Gastroesophageal sphincter (tissue), 4 donors: ENCODE data around the gene SFRP4. TPM values are rescaled to one million over a fixed set of nuclear protein-coding genes. Genes with fewer than 3 reads are reported as not detected.
A peak's percentile ranks its signal among the peaks of the same experiment; 100 is the strongest.

Experiments
- ATAC-seq: fragments of 150-250 bp; one replicate; pipeline ENCODE4 v1.9.1; 2016; ENCODE audit warnings: mild to moderate bottlenecking, moderate library complexity
- H3K27ac ChIP-seq, 4 donors: fragments of 200-600 bp; sonication (generic) in 3 of 4; 1 replicate in 3 of 4; 2 replicates in 1 of 4; pipeline ENCODE4 v1.5.1; 2016 to 2019
- H3K27me3 ChIP-seq: fragments of 200-600 bp; sonication (generic); one replicate; pipeline ENCODE4 v1.5.1; 2019
- H3K36me3 ChIP-seq, 2 donors: fragments of 200-600 bp; sonication (generic); one replicate each; pipeline ENCODE4 v1.5.1; 2019; ENCODE audit warnings: control low read depth in 1 of 2
- H3K4me1 ChIP-seq, 3 donors: fragments of 200-600 bp; sonication (generic); 1 replicate in 2 of 3; 2 replicates in 1 of 3; pipeline ENCODE4 v1.5.1; 2016 to 2019; ENCODE audit warnings: control low read depth in 2 of 3
- H3K4me3 ChIP-seq, 2 donors: fragments of 200-600 bp; sonication (generic); one replicate each; pipeline ENCODE4 v1.5.1; 2019; ENCODE audit warnings: mild to moderate bottlenecking in 1 of 2, moderate library complexity in 1 of 2
- H3K9me3 ChIP-seq, 3 donors: fragments of 200-600 bp; sonication (generic); one replicate each; pipeline ENCODE4 v1.5.1; 2017 to 2019; ENCODE audit warnings: control low read depth in 2 of 3
- EP300 ChIP-seq: sonication (generic); formaldehyde crosslinking; IDR thresholded peaks from one replicate; pipeline ENCODE4 v1.6.1; 2017; ENCODE audit warnings: antibody characterized with exemption, mild to moderate bottlenecking
- POLR2A ChIP-seq, 2 donors: fragments of 450-650 bp; IDR thresholded peaks; one replicate each; pipeline ENCODE4 v1.6.1; 2017; ENCODE audit warnings: antibody characterized with exemption in 2 of 2, mild to moderate bottlenecking in 2 of 2, moderate library complexity in 1 of 2
- POLR2AphosphoS5 ChIP-seq: sonication (generic); formaldehyde crosslinking; IDR thresholded peaks from one replicate; pipeline ENCODE4 v1.6.1; 2017; ENCODE audit warnings: antibody characterized with exemption
- WGBS, 2 donors: methylation state at CpG; one replicate each; pipeline ENCODE4 v1.1.5; 2018; ENCODE audit warnings: low coverage in 1 of 2; 5-methylcytosine and 5-hydroxymethylcytosine counted together
- total RNA-seq, 4 donors: library from RNA; depleted of rRNA; stranded (reverse); fragments of >200 nt; gene quantifications; one replicate each; pipeline ENCODE4 v1.1.0, GENCODE V29; 2016
- TF ChIP-seq, protein P1 (sequence below), 4 experiments: fragments of 200-600 bp in 2 of 4; fragments of 450-650 bp in 2 of 4; sonication (generic) in 1 of 4; IDR thresholded peaks; one replicate each; pipeline ENCODE4 v1.5.1; 2017 to 2019; ENCODE audit warnings: antibody characterized with exemption in 4 of 4, mild to moderate bottlenecking in 2 of 4, moderate library complexity in 2 of 4

Gene SFRP4
- total RNA-seq, 4 donors from 2014 or later, result 1.4 to 11.0 (median 5.1) TPM

DNA sequence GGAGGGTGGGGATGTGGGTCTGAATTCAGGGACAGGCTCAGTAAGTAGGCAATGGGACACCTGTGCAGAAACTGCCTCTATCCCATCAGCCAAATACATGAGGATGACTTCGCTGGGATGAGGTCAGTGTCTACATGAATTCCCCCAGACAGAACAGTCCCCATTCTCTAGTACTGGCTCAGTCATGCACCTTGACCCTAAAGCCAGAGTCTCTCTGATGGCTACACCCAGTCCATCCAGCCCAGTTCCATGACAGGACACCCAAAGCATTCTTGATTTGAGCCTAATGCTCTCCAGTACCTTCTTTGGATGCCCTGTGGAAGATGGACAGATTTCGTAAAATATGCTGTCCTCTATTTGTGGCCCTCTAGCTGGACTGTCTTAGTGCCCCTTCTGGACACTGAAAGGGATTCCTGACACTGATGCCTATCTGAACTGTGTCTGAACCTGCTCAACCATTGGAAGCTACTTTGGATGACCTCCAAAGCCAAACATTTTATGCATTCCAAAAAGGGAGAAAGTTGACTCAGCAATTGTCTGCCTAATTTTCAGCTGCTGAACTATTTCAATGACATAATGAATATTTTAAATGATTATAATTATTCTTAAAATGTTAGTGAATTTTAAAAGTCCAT is 14.6 kb downstream of the SFRP4 start:
- 60 to 100% methylated on average over 1 to 2 of the region's 2 CpGs for whole genome bisulfite sequencing, 2 donors
- peaks cover 0 to 14% (median 0%) of the 10 kb centered on the region in 3 donors for H3K4me1 ChIP-seq
- no peak for ATAC-seq
- no peak overlapping the region for H3K4me3 ChIP-seq
- no peaks in the 10 kb centered on the region for H3K27me3 ChIP-seq
- TF ChIP-seq EP300 (no peak), POLR2AphosphoS5 (no peak), POLR2A (IDR thresholded peaks at IDR 0.05) (no peak)
- TF ChIP-seq, protein P1, sequence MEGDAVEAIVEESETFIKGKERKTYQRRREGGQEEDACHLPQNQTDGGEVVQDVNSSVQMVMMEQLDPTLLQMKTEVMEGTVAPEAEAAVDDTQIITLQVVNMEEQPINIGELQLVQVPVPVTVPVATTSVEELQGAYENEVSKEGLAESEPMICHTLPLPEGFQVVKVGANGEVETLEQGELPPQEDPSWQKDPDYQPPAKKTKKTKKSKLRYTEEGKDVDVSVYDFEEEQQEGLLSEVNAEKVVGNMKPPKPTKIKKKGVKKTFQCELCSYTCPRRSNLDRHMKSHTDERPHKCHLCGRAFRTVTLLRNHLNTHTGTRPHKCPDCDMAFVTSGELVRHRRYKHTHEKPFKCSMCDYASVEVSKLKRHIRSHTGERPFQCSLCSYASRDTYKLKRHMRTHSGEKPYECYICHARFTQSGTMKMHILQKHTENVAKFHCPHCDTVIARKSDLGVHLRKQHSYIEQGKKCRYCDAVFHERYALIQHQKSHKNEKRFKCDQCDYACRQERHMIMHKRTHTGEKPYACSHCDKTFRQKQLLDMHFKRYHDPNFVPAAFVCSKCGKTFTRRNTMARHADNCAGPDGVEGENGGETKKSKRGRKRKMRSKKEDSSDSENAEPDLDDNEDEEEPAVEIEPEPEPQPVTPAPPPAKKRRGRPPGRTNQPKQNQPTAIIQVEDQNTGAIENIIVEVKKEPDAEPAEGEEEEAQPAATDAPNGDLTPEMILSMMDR (IDR thresholded peaks at IDR 0.05), result no peak
- H3K27ac ChIP-seq, result peak overlapping the region in 2 of 4 donors; percentile 28 to 30
- no peaks in the 10 kb centered on the region for H3K9me3 ChIP-seq
- H3K36me3 ChIP-seq, result no peaks in the 10 kb centered on the region

DNA sequence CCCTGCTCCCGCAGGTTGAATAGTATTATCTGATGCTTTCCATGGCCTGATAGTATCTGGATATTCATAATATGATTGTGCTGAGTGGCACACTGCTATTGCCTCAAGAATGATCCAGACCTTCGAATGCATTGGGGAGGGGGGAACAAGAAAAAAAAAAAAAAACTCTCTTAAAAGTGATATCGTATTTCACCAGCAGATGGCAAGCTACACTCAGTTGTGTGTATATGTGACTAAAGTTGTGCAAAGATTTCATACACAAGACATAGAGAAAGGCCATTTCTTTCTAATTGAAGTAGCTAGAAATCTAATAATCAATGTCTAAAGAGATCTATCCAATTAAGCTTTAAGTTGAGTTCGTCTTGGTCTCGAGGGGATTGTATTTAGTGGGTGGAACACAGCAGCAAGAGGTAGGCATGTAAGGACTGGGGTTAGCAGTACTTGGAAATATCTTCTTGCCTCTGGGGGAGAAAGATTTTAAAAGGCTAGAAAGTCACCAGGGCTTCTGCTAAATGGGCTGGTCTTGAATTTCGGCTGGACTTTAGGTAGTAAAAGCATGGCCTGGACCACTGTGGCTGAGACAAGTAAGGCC is 15.3 kb downstream of the SFRP4 start:
- Histone ChIP-seq H3K4me3 (no peak overlapping the region), H3K4me1 (peaks cover 0 to 14% (median 0%) of the 10 kb centered on the region in 3 donors), H3K9me3 (no peaks in the 10 kb centered on the region), H3K27me3 (no peaks in the 10 kb centered on the region), H3K36me3 (no peaks in the 10 kb centered on the region), H3K27ac (peak overlapping the region in 2 of 4 donors; percentile 28 to 30)
- ATAC-seq, result peak; percentile 41
- 12 to 16% methylated on average over 5 to 6 of the region's 6 CpGs for WGBS, 2 donors
- no peak for TF ChIP-seq POLR2AphosphoS5
- TF ChIP-seq, protein P1 (IDR thresholded peaks at IDR 0.05), result peak; percentile 19 to 67 (median 46)

DNA sequence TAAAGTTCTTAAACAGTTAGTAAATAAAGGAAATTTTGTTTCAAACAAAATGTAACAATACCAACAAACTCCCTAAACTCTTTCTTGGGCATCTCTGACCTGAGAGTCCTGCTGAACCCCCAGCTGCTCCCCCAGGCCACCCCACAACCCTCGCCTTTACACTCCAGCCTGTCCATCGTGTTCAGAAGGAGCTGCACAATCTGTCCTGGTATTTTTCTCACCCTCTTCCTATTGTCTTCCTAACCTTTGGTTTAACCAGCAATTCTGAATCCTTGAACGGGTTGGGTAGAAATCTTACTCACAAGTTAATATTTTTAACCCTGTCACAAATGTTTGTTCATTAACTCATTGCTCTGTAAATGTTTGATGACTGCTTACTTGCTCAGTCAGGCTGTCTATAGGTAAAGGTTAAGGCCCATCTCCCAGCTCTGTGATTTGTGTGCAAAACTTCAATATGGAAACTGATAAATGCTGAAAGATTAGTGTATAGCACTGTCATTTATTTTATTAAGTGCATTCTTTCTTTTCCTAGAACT is 16.8 kb downstream of the SFRP4 start:
- WGBS, 2 donors, result 57 to 77% methylated on average over 3 of the region's 3 CpGs
- Histone ChIP-seq H3K9me3 (no peaks in the 10 kb centered on the region), H3K4me1 (peaks cover 0 to 14% (median 0%) of the 10 kb centered on the region in 3 donors), H3K27me3 (no peaks in the 10 kb centered on the region), H3K36me3 (no peaks in the 10 kb centered on the region), H3K4me3 (no peak overlapping the region), H3K27ac (no peak overlapping the region)
- no peak for TF ChIP-seq EP300
- TF ChIP-seq POLR2AphosphoS5, result no peak
- no peak for TF ChIP-seq POLR2A (IDR thresholded peaks at IDR 0.05)
- TF ChIP-seq, protein P1 (IDR thresholded peaks at IDR 0.05), result no peak
- ATAC-seq, result no peak

DNA sequence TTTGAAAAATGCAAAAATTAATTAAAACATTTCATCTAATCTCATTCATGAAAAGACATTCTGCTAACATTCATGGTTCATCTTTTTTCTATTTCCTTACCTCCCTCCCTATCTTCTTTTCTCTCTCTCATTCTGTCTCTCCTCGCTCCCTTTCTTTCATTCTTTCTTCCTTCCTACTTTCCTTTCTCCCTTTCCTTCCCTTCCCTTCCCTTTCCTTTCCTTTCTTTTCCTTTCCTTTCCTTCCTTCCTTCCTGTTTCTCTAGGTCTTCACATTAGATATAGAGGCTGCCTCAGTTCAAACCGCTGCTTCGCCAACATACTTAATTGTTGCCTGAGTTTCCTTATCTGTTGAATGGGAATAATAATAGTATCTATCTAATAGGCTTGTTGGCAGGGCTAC is 21.9 kb downstream of the SFRP4 start:
- no peaks in the 10 kb centered on the region for H3K27me3 ChIP-seq

More for the DNA sequence above, 21.9 kb downstream of the SFRP4 start:
- ATAC-seq, result no peak
- Histone ChIP-seq H3K9me3 (no peaks in the 10 kb centered on the region), H3K36me3 (no peaks in the 10 kb centered on the region), H3K4me1 (no peaks in the 10 kb centered on the region), H3K27ac (no peak overlapping the region), H3K4me3 (no peak overlapping the region)
- TF ChIP-seq EP300, result no peak
- TF ChIP-seq, protein P1 (IDR thresholded peaks at IDR 0.05), result no peak
- TF ChIP-seq POLR2A (IDR thresholded peaks at IDR 0.05), result no peak
- 74 to 100% methylated on average over 2 to 3 of the region's 3 CpGs for WGBS, 2 donors
